Hepatocyte (in vitro differentiated cells): ENCODE results near the gene GSG1.

Experiments used
- CTCF ChIP-seq: fragments of 200-600 bp; sonication (generic); IDR thresholded peaks from 2 replicates; pipeline ENCODE4 v1.5.1; 2016; ENCODE audit warnings: antibody characterized with exemption, mild to moderate bottlenecking; ENCODE audit not compliant: poor library complexity
- EZH2 ChIP-seq: fragments of 200-600 bp; sonication (generic); IDR thresholded peaks from 2 replicates; pipeline ENCODE4 v1.6.1; 2016; ENCODE audit warnings: antibody characterized with exemption, mild to moderate bottlenecking, borderline replicate concordance

- TF ChIP-seq CTCF (no peak), EZH2 (no peak)
Observed at GRCh38 chr12:13148485-13148847, 45.0 kb upstream of the GSG1 start.
